GM13976 (cell line): ENCODE data around the gene OXER1.

Experiments used
- DNase-seq: peaks from one replicate; pipeline ENCODE4 v3.0.0; 2012; ENCODE audit warnings: low spot score
- CTCF ChIP-seq: IDR thresholded peaks from 2 replicates; pipeline ENCODE4 v1.5.1; 2012; ENCODE audit warnings: borderline replicate concordance, mild to moderate bottlenecking; ENCODE audit not compliant: insufficient read depth; ENCODE audit errors: extremely low read depth, missing control alignments, control extremely low read depth
- in situ Hi-C: fragments of 300-500 bp; cut with MboI; formaldehyde crosslinking; loops from one replicate; pipeline ENCODE4 v1.12.0; 2022; ENCODE audit warnings: low sequenced_read_pairs, mixed read lengths, inconsistent platforms; ENCODE audit not compliant: unreplicated experiment

Gene OXER1

GRCh38 chr2:42713920-42714319 lies 50.0 kb downstream of the OXER1 start:
- DNase-seq: no peak
- no peak for TF ChIP-seq CTCF
- in situ Hi-C loops: no loop called here

GRCh38 chr2:42712934-42713333 lies 51.0 kb downstream of the OXER1 start:
- DNase-seq: no peak
- in situ Hi-C loops: no loop called here
- no peak for TF ChIP-seq CTCF
